ENCODE measurements around the gene MAP2K3.
"Not testable (repeated sequence)": the region's sequence is repeated elsewhere in the genome, so short reads cannot be mapped to it uniquely, and the experiment has no call there.

Gene MAP2K3

DNA sequence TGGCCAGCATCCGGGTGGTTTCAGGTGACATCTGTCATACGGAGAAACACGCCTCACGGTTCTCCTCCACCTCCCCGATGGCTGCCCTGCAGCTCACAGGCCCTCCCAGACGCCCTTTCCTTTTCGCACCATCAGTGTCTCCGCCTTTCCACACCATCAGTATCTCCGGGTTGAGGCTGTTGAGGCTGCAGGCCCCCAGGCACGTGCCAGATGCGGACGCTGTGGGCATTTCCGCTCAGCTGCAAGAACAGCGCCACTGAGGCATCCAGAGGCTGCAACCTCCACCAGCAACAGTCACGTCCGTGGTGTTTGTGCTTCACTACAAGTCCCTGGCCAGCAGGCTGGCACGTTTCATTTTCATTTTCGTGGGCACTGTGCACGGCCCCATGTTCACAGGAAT lies 66.0 kb downstream of the MAP2K3 start:
- DNase-seq (ENCODE audit: low read depth in 1 of 2, low spot score in 1 of 2) = not testable (repeated sequence)

DNA sequence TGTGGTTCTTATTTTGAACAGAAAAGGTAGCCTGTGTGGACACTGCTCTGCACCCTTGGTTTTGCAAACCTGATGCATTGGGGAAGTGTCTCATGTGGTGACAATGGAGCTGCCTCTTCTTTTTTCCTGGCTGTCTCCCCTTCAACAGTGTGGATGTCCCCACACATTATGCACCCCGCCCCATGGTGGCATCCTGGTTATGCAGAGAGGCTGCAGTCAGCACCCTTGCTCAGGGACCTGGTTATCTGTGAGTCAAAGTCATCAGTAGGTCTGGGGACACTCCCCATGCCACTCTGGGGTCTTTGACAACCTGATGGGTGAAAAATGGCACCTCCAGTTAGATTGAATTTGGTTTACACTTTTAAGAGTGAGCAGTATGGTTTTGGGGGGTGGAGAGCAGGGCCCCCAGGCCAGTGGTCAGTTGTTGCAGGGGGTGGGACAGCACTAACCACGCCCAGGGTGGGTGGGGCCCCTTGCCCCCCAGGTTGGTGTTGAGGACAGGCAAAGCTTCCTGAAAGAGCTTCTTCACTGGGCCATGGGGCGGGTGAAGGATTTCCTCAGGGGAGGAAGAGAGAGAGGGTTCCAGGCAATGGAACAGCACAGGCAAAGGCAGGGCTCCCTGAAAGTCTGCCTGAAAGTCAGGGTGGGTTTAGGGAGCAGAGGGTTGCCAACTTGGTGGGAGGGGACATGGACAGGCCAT lies 67.0 kb downstream of the MAP2K3 start:
- no peak for DNase-seq (ENCODE audit: low read depth in 1 of 2, low spot score in 1 of 2)

DNA sequence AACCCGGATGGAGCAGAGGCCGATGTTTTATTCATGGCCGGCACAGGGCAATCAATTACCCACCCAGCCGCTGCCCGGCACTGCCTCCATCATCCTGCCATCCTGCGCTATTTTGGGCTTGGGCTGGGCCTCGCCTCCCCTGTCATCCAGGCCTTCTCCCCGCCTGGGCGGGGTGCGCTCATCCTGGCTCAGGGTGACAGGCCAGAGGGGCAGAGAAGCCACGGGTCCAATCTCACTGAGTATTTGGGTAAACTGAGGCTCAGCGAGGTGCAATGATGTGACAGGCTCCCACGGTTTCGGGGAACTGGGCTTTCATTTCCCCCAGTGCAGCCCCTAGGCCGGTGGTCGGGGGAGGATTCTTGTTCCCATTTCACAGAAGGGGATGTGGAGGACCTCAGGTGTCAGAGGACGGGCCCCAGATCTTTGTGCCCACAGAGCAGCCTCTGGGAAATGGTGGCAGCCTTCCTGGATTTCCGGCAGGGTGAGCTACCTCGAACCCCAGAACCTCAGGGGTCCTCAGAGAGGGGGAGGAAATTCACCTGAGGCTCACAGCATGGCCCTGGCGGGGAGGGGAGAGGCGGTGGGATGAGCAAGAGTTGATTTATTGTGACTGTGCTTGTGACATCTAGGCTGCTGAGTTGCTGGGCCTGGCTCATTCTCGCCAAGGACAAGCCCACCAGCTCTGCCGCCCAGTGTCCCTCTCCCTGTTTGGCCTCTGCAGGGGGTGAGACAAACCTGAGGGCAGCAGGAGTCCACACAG lies 67.9 kb downstream of the MAP2K3 start:
- DNase-seq (ENCODE audit: low read depth in 1 of 2, low spot score in 1 of 2) = no peak

DNA sequence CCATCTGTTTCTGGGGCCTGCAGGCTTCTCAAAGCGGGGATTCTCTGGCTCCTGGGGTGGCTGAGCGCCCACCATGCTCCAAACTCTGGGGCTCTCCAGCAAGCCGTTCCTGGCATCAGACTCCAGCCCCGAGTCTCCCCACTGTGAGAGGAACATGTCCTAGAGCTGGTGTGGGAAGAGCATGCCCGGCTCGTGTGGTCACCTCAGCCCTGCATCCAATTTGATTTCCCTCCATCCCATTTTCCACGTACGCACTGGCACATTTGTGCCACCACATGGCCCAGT lies 68.4 kb downstream of the MAP2K3 start:
- DNase-seq (ENCODE audit: low read depth in 1 of 2, low spot score in 1 of 2) = no peak

DNA sequence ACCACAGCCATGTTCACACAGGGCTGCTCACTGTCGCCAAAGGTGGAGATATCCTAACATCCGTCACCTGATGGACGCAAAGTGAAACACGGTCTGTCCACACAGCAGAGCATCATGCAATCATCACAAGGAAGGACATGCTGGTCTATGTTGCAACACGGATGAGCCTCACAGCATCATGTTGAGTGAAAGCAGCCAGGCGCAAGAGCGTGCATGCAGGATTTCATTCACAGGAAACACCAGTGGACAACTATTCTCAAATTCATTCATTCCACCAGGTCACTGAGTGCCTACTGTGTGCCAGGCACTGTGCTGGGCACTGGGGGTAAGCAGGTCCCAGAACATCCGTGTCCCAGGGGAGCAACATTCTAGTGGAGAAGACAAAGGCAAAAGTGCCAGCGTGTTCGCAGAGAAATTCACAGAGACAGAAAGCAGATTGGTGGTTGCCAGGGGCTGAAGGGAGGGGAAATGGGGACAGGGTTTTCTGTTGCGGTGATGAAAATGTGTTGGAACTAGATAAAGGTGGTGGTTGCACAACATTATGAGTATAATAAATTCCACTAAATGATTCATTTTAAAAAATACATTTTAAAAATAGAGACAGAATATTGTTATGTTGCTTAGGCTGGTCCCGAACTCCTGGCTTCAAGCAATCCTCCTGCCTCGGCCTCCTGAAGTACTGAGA lies 69.0 kb downstream of the MAP2K3 start:
- DNase-seq (ENCODE audit: low read depth in 1 of 2, low spot score in 1 of 2) = no peak

DNA sequence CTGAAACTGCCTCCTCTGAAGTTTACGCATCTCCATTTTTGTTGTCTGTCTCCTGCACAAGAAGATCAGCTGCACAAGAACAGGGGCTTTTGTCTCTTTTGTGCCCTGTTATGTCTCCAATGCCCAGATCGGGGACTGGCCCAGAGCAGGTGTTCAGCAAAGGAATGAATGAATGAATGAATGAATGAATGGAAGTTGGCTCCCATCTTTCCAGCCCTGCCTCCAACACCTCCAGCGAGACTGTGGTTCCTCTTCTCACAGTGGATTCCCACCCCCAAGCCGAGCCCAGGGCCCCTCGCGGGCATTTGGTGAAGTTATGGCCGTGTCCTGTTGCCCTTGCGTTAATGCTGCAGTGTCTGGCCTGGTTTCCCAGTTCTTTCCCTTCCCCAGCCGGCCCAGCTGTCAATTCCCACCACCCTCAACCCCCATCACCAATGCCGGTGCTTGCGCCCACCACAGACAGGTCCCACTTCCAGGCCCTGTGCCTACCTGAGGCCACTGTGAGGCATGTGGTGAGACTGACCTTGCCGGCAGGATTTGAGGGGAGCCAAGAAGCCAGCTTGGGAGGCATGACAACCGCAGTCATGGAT lies 70.4 kb downstream of the MAP2K3 start:
- DNase-seq (ENCODE audit: low read depth in 1 of 2, low spot score in 1 of 2) = no peak

DNA sequence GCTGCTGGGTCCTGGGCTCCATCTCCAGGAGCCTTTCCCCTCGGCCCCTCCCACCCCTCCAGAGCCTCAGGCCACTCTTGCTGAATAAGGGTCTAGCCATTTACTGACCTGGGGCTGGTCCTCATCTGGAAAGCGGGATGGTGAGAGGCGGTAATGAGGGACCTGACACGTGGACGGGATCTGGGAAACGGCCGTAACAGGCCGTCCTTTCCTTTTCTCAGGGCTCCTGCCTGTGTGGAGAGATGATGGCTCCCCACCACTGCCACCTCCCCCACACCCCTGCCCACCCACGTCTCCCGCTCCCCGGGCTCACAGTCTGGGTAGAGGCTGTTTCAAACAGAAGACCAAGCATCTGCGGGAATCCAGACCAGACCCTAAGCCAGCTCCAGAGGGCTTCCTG lies 71.1 kb downstream of the MAP2K3 start:
- DNase-seq (ENCODE audit: low read depth in 1 of 2, low spot score in 1 of 2) = no peak

DNA sequence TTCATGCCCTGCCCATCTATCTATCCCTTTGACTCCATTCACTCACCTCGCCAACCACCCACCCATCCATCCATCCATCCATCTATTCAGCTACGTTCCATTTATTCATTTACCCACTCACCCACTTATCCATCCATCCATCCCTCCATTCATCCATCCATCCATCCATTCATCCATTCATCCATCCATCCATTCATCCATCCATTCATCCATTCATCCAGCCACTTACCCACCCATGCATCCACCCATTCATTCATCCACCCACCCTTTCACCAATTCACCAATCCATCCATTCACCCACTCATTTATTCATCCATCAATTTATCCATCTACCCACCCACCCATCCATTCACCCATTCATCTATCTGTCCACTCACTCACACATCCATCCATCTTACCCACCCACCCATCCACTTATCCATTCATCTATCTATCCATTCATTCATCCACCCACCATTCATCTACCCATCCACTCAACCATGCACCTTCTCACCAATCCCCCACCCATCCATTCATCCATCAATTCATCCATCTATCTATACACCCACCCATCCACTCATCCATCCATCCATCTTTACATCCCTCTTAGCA lies 72.1 kb downstream of the MAP2K3 start:
- no peak for DNase-seq (ENCODE audit: low read depth in 1 of 2, low spot score in 1 of 2)

DNA sequence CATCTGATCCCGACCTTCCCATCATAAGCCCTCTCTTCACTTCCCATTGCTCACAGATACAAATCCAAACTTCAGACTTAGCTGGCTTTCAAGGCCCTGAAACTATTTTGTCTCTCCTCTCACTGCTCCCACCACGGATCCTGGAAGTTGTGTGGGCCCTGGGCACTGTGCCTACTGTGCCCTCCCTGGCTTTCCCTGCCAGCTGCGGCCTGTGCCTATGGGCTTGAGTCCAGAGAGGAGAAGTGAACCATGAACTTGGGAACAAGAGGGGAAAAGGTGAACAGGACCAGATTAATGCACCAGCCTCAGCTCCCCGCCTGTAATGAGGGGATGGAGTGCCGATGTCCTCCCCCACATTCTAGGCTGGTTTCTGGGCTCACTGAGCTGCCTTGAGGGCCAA lies 72.8 kb downstream of the MAP2K3 start:
- DNase-seq (ENCODE audit: low read depth in 1 of 2, low spot score in 1 of 2) = no peak

DNA sequence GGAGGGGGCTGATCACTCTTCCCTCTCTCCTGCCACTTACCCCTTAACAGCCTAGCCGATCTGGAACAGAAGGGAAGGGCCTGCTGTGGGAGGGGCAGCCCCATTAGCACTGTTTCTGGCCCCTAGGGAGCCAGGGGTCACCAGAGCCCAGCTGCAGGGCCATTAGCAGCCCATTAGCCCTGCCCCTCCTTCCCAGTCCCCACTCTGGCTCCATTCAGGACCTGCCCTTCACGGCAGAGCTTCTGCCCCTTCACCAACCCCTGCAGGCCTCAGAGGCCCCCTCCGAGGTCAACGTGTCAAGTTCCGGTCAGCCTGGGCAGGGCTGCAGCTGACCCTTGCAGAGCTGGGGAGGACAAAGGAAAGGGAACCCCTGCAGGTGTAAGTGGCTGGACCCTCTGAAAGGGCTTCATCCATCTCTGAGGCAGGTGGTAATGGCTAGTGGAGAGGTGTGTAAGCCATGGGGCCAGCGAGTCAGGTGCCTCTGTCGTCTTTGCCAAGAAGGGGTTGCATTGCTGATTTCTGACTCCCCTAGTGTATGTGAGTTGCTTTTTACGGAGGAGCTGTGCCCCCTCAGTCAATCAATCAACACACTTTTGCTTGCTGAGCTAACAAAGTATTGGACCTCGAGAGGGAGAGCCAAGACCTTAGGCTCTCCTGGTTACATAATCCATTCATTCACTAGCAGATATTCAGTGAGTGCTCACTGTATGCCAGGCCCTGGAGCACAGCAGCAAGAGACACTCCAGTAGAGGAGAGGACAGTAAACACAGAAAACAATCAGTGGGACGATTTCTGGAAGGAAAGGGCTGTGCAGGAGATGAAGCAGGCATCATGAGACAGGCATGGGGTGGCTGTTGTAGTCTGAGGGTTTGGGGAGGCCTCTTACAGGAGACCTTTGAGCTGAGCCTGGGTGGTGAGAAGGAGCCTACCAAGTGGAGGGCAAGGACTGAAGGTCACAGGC lies 73.5 kb downstream of the MAP2K3 start:
- no peak for DNase-seq (ENCODE audit: low read depth in 1 of 2, low spot score in 1 of 2)

DNA sequence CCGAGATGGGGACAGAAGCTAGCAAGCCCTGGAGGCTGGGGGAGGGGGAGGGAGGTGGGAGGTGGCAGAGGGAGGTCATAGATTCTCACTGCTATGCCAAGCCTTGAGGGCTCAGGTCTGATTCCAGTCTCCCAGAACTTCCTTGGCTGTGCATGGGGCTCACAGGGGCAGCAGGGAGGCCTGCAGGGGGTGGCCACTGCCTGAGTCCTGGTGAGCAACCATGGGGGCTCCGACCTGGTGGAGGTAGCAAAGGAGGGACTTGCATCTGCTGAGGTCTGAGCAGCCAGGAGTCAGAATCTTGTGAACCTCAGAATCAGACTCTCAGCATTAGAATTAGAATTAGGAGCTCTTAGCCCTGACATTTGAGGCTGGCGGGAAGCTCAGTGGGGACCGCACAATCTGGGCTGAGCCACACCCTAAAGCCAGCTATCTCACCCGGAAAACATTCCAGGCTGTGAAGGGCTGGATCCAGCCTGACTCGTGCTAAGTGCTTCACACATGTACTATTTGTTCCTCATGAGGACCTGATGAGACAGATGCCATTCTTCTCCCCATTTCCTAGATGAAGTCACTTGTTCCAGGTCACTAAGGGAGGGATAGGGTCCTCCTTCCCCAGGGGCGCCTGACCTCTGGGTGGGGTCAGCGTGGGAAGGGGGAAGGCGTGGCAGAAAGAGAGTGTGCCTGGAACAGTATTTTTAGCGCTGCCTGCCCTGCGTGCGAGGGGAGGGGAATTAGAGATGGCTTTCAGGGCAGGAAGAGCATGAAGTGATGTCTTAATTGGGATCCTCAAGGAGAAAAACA lies 74.4 kb downstream of the MAP2K3 start:
- DNase-seq (ENCODE audit: low read depth in 1 of 2, low spot score in 1 of 2) = no peak

DNA sequence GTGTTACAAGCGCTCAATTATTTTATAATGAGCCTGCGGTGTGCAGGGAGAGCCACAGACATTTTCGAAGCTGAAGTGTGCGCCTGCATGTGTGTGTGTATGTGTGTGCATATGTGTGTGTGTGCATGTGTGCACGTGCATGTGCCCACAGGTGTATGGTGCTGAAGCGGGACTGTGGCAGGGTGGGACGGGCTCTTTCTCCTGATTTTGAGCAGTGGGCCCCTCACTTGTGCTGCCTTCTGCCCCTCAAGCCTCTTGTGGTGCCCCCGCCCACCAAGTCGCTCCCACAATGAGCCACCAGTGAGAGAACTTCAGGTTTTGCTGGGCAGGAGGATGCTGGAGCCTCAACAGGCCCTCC lies 75.0 kb downstream of the MAP2K3 start:
- DNase-seq (ENCODE audit: low read depth in 1 of 2, low spot score in 1 of 2) = no peak

DNA sequence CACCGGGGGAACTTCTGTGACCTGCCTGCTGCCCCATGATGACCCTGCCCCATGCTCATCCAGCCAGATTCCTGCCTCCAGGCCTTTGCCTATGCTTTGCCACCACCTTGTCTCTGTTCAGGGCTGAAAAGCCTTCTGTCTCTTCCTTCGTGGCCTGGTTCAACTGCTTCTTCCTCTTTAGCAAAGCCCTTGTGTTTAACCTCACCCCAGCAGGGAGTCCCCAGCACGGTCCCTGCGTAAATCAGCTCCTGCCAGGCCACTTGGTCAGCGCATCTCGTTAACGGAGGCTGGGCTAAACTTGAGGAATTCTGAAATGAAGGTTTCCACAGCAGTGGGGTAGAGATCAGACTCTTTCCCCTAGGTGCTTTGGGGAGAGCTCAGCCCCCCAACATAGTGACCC lies 75.5 kb downstream of the MAP2K3 start:
- DNase-seq (ENCODE audit: low read depth in 1 of 2, low spot score in 1 of 2) = no peak

DNA sequence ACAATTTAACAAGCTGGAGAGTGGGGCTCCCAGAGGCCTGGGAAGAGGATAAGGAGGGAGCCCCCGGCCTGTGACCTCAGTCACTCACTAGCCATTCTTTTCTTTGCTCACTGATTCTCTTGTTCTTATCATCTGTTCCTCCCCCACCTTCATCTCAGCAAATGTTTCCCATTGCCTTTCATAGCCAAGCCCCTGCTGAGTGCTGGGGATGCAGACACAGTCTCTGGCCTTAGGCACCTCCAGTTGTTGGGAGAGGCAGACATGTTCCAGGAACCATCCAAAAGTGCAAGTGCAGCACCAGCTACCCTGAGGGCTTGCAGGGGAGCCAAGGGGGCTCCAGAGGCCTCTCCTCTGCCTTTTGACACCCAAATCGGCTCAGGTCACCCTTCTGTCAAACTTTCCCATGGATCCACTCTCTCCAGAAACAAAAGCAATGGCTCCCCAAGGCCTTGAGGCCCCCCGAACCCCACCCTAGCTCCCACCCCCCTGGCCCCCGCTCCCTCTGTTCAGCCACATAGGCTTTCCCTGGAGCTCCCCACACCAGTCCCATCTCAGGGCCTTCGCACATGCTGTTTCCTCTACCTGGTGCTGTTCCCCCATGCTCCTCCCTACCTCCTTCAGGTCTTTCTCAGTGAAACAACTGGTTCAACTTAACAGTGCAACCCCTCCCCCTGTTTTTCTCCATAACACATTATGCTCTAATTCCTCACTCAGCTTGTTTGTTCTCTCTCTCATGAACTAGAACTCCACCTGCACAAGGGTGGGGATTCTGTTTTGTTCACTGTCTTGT lies 76.7 kb downstream of the MAP2K3 start:
- DNase-seq (ENCODE audit: low read depth in 1 of 2, low spot score in 1 of 2) = no peak

DNA sequence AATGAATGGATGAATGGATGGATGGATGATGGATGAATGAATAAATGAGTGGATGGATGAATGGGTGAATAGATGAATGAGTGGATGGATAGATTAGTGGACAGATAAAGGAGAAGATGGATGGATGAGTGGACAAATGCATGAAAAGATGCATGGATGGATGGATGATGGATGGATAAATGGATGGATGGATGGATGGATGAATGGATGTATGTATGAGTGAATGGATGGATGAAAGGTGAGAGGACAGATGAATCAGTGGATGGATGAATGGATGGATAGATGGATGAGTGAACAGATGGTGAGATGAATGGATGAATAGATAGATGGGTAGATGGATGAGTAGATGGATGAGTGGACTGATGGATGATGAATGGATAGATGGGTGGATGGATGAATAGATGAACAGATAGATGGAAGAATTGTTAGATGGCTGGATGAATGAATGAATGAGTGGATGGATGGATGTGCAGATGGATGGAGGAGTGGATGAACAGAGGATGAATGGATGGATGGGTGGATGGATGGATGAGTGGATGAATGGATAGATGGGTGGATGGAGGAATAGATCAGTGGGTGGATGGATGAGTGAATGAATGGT lies 77.9 kb downstream of the MAP2K3 start:
- DNase-seq (ENCODE audit: low read depth in 1 of 2, low spot score in 1 of 2) = no peak

DNA sequence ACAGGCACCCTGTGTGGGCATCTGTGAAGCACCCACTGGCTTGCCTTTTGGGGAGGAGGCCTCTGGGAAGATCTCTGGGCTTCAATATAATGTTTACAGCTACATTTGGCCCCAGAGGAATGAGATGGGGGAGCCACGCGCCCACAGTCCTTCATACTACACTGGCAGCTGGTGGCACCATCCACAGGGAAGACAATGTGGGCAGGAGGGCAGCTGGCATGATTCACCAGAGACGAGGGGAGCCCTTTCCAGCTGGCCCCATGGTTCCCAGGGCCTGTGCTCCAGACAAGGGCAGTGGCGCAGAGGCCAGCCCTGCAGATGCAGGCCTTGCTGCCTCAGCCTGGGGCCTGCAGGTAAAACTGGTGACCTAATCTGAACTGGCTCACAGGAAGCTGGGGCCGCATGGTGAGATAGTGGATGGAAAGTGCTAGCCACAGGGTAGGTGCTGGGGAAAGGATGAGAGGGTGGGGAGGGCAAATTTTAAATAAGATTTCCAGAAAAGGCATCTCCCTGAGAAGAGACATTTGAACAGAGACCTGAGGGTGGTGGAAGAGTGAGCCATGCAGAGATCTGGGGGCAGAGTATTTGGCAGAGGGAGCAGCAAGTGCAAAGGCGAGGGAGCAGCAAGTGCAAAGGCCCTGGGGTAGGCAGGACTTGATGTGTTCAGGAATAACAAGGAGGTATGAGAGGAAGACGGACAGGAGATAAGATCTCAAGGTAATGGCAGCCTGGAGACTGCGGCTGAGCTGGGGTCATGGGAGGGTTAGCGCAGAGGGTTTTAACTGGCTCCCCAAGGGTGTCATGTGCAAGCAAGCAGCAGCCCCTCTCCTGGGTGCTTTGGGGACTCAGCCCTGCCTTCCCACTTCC lies 79.5 kb downstream of the MAP2K3 start:
- DNase-seq (ENCODE audit: low read depth in 1 of 2, low spot score in 1 of 2) = no peak
